ENCODE measurements around the gene MRPL23. TPM values are rescaled to one million over a fixed set of nuclear protein-coding genes. Genes with fewer than 3 reads are reported as not detected.
A peak's percentile ranks its signal among the peaks of the same experiment; 100 is the strongest.

Gene MRPL23
- total RNA-seq, 5 donors from 2014 or later (not counting 1 experiment from before 2014, with no cell fraction given), result 34.5 to 58.8 (median 37.8) TPM

DNA sequence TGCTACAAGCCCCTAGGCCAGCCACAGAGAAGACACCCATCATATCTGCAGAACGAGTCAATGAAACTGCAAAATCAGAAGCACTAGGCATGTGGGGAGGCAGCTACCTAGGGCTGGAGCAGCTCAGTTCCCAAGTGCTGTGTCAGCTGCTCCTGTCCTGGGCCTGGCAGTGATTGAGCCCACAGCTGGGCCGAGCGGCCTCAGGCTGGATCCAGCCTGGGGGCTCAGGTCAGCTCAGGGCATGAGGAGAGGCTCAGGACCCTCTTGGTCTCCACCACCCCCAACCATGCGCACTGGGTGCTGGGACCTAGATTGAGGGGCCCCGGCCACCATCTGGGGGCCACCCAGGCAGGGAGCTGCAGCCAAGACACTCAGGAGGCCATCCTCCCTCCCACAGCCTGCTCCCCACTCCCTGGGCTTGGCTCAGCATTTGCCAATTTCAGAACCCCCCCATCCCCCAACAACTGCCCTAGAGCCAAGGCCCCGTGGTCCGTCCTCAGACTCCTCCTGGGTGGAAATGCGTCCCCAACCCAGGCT lies 30.1 kb upstream of the MRPL23 start:
- Mint-ChIP-seq H3K27ac (peak overlapping the region; percentile 66 to 81), H3K36me3 (no peaks in the 10 kb centered on the region), H3K4me1 (peaks cover 16 to 24% (median 18%) of the 10 kb centered on the region in 3 donors), H3K9me3 (no peaks in the 10 kb centered on the region), H3K27me3 (peaks cover 14 to 15% of the 10 kb centered on the region in 2 donors), H3K4me3 (no peak overlapping the region)
- ATAC-seq (replicated peaks in 1 of 4), result peak; percentile 9 to 25 (median 19)
- H3K27ac ChIP-seq (ENCODE audit: low read length), result no peak overlapping the region
- DNase-seq, result no peak
- H3K36me3 ChIP-seq (ENCODE audit: control insufficient read depth in 2 of 2, extremely low read depth in 1 of 2, insufficient read depth in 1 of 2, low read length in 1 of 2), result no peaks in the 10 kb centered on the region
- POLR2A ChIA-PET, result no interaction called here
- H3K27me3 ChIP-seq (replicated peaks in 1 of 2; ENCODE audit: control insufficient read depth in 2 of 2, extremely low read depth in 1 of 2, insufficient read depth in 2 of 2, low read length in 1 of 2), result peaks cover 0 to 13% of the 10 kb centered on the region in 2 experiments
- no peaks in the 10 kb centered on the region for H3K9me3 ChIP-seq
- no peak overlapping the region for H3K4me3 ChIP-seq (ENCODE audit: control insufficient read depth in 1 of 2, extremely low read depth in 1 of 2, low read length in 1 of 2)
- WGBS (ENCODE audit: insufficient coverage), result 77% methylated on average over 7 of the region's 8 CpGs
- H3K4me1 ChIP-seq (ENCODE audit: control insufficient read depth in 1 of 2, extremely low read depth in 1 of 2, insufficient read depth in 2 of 2, low read length in 2 of 2), result peaks cover 0 to 40% of the 10 kb centered on the region in 2 experiments
- CTCF ChIA-PET, result interaction anchor here in 1 of 2 donors (0.9 kb wide), 1 partner anchor 26 kb away, joined by 3 read pairs; no protein-coding TSS in a partner anchor

DNA sequence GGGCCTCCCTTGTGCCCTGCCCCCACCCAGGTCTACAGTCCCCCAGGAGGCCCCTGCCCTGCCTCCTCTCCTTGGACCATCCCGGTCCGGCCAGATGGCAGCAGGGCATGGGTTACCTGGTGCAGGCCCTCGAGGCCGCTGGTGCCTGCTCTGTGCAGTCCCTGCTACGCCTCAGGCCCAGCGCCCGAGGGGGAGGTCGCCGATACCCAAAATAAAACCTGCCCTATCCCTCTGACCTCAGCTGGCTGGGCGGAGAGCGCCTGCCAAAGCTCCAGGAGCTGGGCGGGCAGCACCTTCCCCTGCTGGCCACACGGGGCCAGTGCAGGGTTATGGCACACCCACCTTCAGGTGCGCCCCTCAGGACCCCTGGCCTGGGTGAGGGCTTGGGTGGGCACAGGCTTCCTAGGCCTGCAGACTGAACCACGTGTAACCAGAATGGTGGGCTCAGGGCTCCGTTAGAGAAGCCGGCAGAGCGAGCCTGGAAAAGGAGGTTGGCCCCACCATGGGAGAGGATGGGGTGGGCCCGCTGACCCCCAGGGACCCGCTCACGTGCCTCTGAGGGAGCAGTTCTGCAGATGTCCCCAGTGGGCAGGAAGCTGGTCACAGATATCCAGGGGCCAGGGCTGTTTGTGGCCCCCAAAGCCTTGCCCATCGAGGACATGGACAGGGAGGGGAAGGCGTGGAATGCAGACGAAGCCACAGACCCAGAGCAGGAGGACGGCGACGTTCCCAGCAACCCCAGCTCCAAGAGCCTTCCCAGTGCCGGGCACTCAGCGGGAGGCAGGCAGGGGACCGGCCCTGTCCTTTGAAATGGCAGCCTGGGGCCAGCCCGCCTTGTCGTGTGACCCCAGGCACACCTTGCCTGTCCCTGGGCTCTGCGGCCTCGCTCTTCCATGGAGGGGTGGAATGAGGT lies 29.4 kb upstream of the MRPL23 start:
- H3K27me3 ChIP-seq (replicated peaks in 1 of 2; ENCODE audit: control insufficient read depth in 2 of 2, extremely low read depth in 1 of 2, insufficient read depth in 2 of 2, low read length in 1 of 2), result peaks cover 0 to 21% of the 10 kb centered on the region in 2 experiments
- H3K4me3 Mint-ChIP-seq, result no peak overlapping the region
- H3K36me3 Mint-ChIP-seq, result no peaks in the 10 kb centered on the region
- DNase-seq (no peak), ATAC-seq (replicated peaks in 1 of 4) (peak; percentile 15 to 39 (median 28))
- ChIA-PET CTCF (interaction anchor here in 1 of 2 donors (0.9 kb wide), 1 partner anchor 27 kb away, joined by 3 read pairs; no protein-coding TSS in a partner anchor), POLR2A (no interaction called here)
- H3K4me1 Mint-ChIP-seq, result peaks cover 16 to 26% (median 19%) of the 10 kb centered on the region in 3 donors
- H3K4me3 ChIP-seq (ENCODE audit: control insufficient read depth in 1 of 2, extremely low read depth in 1 of 2, low read length in 1 of 2), result no peak overlapping the region
- 74% methylated on average over 27 of the region's 34 CpGs for WGBS (ENCODE audit: insufficient coverage)
- peaks cover 15 to 16% of the 10 kb centered on the region in 2 donors for H3K27me3 Mint-ChIP-seq
- no peaks in the 10 kb centered on the region for H3K36me3 ChIP-seq (ENCODE audit: control insufficient read depth in 2 of 2, extremely low read depth in 1 of 2, insufficient read depth in 1 of 2, low read length in 1 of 2)
- H3K27ac Mint-ChIP-seq, result no peak overlapping the region
- H3K4me1 ChIP-seq (ENCODE audit: control insufficient read depth in 1 of 2, extremely low read depth in 1 of 2, insufficient read depth in 2 of 2, low read length in 2 of 2), result peaks cover 2 to 44% of the 10 kb centered on the region in 2 experiments
- no peaks in the 10 kb centered on the region for H3K9me3 Mint-ChIP-seq
- no peaks in the 10 kb centered on the region for H3K9me3 ChIP-seq
- H3K27ac ChIP-seq (ENCODE audit: low read length), result no peak overlapping the region

DNA sequence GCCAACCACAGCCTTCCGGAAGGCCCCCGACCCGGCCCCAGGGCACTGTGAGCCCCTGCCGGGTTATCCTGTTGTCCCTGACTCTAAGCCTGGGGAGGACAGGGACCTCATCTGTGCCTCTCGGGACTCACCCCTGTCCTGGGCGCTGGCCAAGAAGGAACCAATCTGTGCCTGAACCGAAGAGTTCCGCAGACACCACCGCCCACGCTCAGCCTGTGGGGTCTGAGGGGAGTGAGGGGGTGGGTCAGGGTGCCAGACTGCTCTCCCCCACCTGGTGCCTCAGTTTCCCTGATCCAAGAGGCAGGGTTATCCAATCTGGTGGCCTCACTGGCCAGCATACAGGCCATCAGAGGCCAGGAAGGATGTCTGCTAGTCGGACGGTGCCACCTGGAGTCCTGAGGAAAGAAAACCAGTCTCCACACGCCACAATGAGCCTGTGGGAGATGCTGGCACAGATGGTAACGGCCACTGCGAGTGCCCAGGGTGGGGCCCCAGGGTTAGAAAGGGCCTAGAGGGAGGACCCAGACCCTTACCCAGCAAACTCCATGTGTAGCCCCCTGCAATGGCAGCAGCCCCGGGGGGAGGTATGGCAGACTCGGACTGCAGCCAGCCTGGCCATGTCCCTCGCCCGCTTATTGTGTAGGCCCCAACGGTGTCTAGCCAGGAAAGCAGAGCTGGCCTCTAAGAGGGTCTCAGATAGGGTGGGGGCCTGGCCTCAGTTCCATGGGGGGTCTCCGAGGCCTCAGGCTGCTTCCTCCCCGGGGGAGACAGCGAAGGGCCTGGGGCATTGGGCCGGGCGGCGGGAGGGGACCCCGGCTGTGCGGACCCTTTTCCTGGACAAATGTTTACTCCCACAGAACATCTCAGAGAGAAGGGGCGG lies 28.5 kb upstream of the MRPL23 start:
- Histone ChIP-seq H3K4me3 (ENCODE audit: control insufficient read depth in 1 of 2, extremely low read depth in 1 of 2, low read length in 1 of 2) (no peak overlapping the region), H3K36me3 (ENCODE audit: control insufficient read depth in 2 of 2, extremely low read depth in 1 of 2, insufficient read depth in 1 of 2, low read length in 1 of 2) (no peaks in the 10 kb centered on the region), H3K4me1 (ENCODE audit: control insufficient read depth in 1 of 2, extremely low read depth in 1 of 2, insufficient read depth in 2 of 2, low read length in 2 of 2) (peaks cover 5 to 46% of the 10 kb centered on the region in 2 experiments), H3K27ac (ENCODE audit: low read length) (no peak overlapping the region), H3K9me3 (no peaks in the 10 kb centered on the region), H3K27me3 (replicated peaks in 1 of 2; ENCODE audit: control insufficient read depth in 2 of 2, extremely low read depth in 1 of 2, insufficient read depth in 2 of 2, low read length in 1 of 2) (peaks cover 0 to 23% of the 10 kb centered on the region in 2 experiments)
- POLR2A ChIA-PET, result no interaction called here
- Mint-ChIP-seq H3K36me3 (no peaks in the 10 kb centered on the region), H3K27me3 (peaks cover 17 to 20% of the 10 kb centered on the region in 2 donors), H3K27ac (no peak overlapping the region), H3K9me3 (no peaks in the 10 kb centered on the region), H3K4me3 (peak overlapping the region in 1 of 3 donors; percentile 17), H3K4me1 (peaks cover 16 to 35% (median 23%) of the 10 kb centered on the region in 3 donors)
- DNase-seq, result no peak
- 83% methylated on average over 20 of the region's 29 CpGs for WGBS (ENCODE audit: insufficient coverage)
- peak in 1 of 4 experiments; percentile 10 for ATAC-seq (replicated peaks in 1 of 4)
- CTCF ChIA-PET, result no interaction called here

DNA sequence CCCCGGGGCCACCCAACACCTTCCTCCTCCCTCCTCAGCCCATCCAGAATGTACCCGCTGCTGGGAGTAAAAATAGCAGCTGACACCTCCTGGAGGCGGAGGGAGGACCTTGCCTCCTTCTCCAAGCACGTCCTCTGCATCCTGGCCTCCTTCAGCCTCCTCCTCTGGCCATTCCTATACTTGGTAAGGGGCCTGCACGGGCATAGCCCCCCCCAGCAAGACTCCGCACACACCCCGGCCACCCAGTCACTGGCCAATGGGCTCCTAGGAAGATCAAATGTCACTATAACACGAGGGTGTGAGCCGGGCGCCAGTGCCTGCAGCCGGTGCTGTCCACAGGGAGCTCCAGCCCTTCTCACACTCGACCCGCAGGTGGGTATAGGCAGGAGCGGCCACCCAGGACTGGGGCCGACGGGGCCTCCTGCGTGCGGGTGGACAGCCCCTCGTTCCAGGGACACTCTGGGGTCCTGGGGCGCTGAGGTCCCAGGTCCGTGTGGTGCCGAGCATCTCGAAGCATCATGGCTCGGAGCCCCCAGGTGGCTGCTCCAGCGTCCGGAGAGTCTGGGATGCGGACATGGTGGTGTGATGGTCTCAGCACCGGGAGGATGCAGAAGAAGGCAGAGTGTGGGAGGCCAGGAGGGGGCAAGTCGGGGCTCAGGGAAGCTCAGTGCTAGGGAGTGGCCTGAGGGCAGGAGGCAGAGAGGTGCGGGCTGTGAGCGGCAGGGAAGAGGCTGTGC lies 27.6 kb upstream of the MRPL23 start, which contains the start of gene TNNT3:
Gene TNNT3, plus strand, starts transcription at position 313 of the 737 bp plus-strand sequence. CDS start 3,172 bp downstream, outside the sequence.
- ChIA-PET CTCF (no interaction called here), POLR2A (no interaction called here)
- H3K27me3 Mint-ChIP-seq, result peaks cover 14 to 17% of the 10 kb centered on the region in 2 donors
- DNase-seq (no peak), ATAC-seq (replicated peaks in 1 of 4) (no peak)
- WGBS (ENCODE audit: insufficient coverage), result 87% methylated on average over 30 of the region's 31 CpGs
- Histone ChIP-seq H3K4me3 (ENCODE audit: control insufficient read depth in 1 of 2, extremely low read depth in 1 of 2, low read length in 1 of 2) (no peak within 1 kb of the TSS), H3K27me3 (replicated peaks in 1 of 2; ENCODE audit: control insufficient read depth in 2 of 2, extremely low read depth in 1 of 2, insufficient read depth in 2 of 2, low read length in 1 of 2) (peaks cover 0 to 28% of the 10 kb centered on the region in 2 experiments), H3K9me3 (no peaks in the 10 kb centered on the region), H3K27ac (ENCODE audit: low read length) (no peak within 1 kb of the TSS), H3K36me3 (ENCODE audit: control insufficient read depth in 2 of 2, extremely low read depth in 1 of 2, insufficient read depth in 1 of 2, low read length in 1 of 2) (no peaks in the 10 kb centered on the region), H3K4me1 (ENCODE audit: control insufficient read depth in 1 of 2, extremely low read depth in 1 of 2, insufficient read depth in 2 of 2, low read length in 2 of 2) (peaks cover 5 to 48% of the 10 kb centered on the region in 2 experiments)
- peak within 1 kb of the TSS in 1 of 3 donors; percentile 17 for H3K4me3 Mint-ChIP-seq
- H3K9me3 Mint-ChIP-seq, result no peaks in the 10 kb centered on the region
- H3K27ac Mint-ChIP-seq, result peak within 1 kb of the TSS in 1 of 2 donors; percentile 19
- H3K36me3 Mint-ChIP-seq, result no peaks in the 10 kb centered on the region
- H3K4me1 Mint-ChIP-seq, result peaks cover 16 to 31% (median 22%) of the 10 kb centered on the region in 3 donors

DNA sequence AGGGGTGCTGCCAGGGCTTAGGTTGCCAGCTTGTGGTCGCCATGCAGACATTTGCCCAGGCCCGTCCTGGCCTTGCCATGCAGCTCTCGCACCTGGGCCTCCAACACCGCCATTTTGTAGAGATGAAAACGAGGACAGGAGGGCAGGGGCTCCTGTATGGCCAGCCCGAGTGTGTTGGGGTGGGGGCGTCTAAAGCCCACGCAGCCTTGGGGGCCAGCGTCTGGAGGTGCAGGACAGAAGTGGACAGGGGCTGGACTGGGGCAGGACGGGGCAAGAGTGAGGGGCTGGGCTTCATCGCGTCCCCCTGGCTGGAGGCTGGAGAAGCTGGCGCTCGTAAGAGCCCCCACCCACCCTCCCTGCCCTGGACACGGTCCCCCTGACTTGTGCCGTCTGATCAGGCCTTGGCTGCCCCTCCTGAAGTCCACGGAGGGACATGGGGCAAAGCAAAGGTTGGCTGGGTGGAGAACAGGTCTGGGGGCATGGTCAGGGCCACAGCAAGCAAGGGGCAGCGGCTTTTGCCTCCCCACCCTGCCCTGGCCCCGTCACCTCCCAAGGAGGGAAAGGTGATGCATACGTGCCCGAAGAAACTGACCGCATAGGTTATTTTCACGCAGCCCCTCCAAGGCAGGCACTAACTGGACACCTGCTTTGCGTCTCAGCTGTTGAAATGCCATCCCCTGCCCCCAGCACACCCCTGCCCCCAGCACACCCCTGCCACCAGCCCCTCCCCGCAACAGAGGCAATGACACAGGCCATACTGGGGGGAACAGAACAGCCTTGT lies 26.8 kb upstream of the MRPL23 start:
- Histone ChIP-seq H3K4me1 (ENCODE audit: control insufficient read depth in 1 of 2, extremely low read depth in 1 of 2, insufficient read depth in 2 of 2, low read length in 2 of 2) (peaks cover 5 to 49% of the 10 kb centered on the region in 2 experiments), H3K27me3 (replicated peaks in 1 of 2; ENCODE audit: control insufficient read depth in 2 of 2, extremely low read depth in 1 of 2, insufficient read depth in 2 of 2, low read length in 1 of 2) (peaks cover 0 to 33% of the 10 kb centered on the region in 2 experiments), H3K9me3 (no peaks in the 10 kb centered on the region), H3K36me3 (ENCODE audit: control insufficient read depth in 2 of 2, extremely low read depth in 1 of 2, insufficient read depth in 1 of 2, low read length in 1 of 2) (no peaks in the 10 kb centered on the region), H3K27ac (ENCODE audit: low read length) (no peak overlapping the region), H3K4me3 (ENCODE audit: control insufficient read depth in 1 of 2, extremely low read depth in 1 of 2, low read length in 1 of 2) (no peak overlapping the region)
- Mint-ChIP-seq H3K27ac (no peak overlapping the region), H3K4me1 (peaks cover 14 to 24% (median 19%) of the 10 kb centered on the region in 3 donors), H3K4me3 (no peak overlapping the region), H3K27me3 (peaks cover 8 to 9% of the 10 kb centered on the region in 2 donors), H3K36me3 (no peaks in the 10 kb centered on the region), H3K9me3 (no peaks in the 10 kb centered on the region)
- CTCF ChIA-PET, result no interaction called here
- no peak for DNase-seq
- ATAC-seq (replicated peaks in 1 of 4), result no peak
- 91% methylated on average over 10 of the region's 25 CpGs for whole genome bisulfite sequencing (ENCODE audit: insufficient coverage)
- POLR2A ChIA-PET, result no interaction called here
